DND-41 (cell line): ENCODE data around the gene BIRC3.

Source experiments
- EZH2 ChIP-seq: IDR thresholded peaks from 3 replicates; pipeline ENCODE4 v1.6.1; 2012; ENCODE audit warnings: borderline replicate concordance, low read depth, mild to moderate bottlenecking, moderate library complexity, low read length, inconsistent platforms; ENCODE audit not compliant: severe bottlenecking
- TF ChIP-seq, protein P1 (sequence below): IDR thresholded peaks from 2 replicates; pipeline ENCODE4 v1.5.1; 2012; ENCODE audit warnings: borderline replicate concordance, low read length, moderate library complexity, mild to moderate bottlenecking; ENCODE audit not compliant: poor library complexity, severe bottlenecking; ENCODE audit errors: extremely low read depth

GRCh38 chr11:102383839-102384238, 66.6 kb downstream of the BIRC3 start:
- TF ChIP-seq, protein P1, sequence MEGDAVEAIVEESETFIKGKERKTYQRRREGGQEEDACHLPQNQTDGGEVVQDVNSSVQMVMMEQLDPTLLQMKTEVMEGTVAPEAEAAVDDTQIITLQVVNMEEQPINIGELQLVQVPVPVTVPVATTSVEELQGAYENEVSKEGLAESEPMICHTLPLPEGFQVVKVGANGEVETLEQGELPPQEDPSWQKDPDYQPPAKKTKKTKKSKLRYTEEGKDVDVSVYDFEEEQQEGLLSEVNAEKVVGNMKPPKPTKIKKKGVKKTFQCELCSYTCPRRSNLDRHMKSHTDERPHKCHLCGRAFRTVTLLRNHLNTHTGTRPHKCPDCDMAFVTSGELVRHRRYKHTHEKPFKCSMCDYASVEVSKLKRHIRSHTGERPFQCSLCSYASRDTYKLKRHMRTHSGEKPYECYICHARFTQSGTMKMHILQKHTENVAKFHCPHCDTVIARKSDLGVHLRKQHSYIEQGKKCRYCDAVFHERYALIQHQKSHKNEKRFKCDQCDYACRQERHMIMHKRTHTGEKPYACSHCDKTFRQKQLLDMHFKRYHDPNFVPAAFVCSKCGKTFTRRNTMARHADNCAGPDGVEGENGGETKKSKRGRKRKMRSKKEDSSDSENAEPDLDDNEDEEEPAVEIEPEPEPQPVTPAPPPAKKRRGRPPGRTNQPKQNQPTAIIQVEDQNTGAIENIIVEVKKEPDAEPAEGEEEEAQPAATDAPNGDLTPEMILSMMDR = no peak
- TF ChIP-seq EZH2 = no peak
